Measurements from ENCODE around the gene IL1R2. TPM values are rescaled to one million over a fixed set of nuclear protein-coding genes. Genes with fewer than 3 reads are reported as not detected.

IL1R2 gene
- polyA plus RNA-seq, 2 of the 4 experiments (the other 2 are of a cell fraction) = 0.83 to 1.7 TPM

DNA sequence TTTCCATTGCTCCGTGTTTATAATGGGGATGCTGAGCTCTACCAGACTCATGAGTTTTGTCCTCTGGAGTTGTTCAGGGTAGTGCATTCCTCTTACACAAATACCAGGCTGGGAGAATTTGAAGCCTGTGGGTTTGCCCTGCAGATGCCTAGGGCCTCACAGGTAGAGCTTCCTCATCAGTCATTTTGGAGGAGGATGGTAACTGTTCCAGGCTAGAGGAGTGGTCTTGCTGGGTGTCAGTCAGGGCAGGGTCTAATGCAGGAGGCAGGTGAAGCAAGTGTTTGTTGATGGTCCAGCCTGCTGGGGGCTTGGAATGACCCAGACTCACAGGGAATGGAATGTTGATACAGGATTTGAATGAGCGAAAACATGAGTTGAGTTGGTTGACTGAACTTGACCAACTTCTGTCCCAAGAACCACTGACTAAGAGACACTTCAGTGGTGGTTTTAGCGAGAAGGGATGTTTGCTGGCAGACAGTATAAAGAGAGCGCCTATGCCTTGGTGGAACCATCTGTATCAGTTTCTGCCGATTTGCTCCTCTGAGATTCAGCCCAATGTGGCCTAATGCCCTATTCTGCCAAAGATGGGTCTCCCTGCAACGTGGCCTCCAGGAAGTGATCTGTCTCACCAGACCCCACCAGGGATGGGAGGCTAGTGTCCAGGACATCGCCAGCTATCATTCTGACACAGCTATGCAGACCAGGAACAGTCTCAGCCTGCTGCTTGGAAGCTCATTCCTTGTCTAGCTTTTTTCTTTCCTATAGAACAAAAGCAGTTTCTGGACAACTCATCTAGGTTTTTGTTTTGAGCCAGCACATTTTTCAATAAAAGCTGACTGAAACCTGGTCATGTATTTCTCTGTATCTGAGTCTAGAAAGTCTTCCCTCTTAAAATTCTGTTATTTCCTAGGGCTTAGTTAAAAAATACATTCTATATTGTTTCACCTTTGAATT, 9.3 kb downstream of the IL1R2 start:
- FAIRE-seq (no peak), DNase-seq (ENCODE audit: low read depth in 1 of 2, low spot score in 1 of 2) (no peak), ATAC-seq (no peak)
- ChIA-PET POLR2A (no interaction called here), CTCF (interaction anchor here (0.6 to 3.3 kb wide), 7 partner anchors 19 to 452 kb away, joined by 3 to 20 read pairs (median 4); no protein-coding TSS in a partner anchor)
- TF ChIP-seq POLR2A (IDR thresholded peaks at IDR 0.05; ENCODE audit: low read length) (no peak), ZFP36 (IDR thresholded peaks at IDR 0.05; ENCODE audit: borderline replicate concordance, partially characterized antibody) (no peak), CBX8 (IDR thresholded peaks at IDR 0.05) (no peak), JUN (IDR thresholded peaks at IDR 0.05) (no peak), NFE2L2 (conservative IDR thresholded peaks at IDR 0.05; ENCODE audit: low read length) (no peak), RAD21 (conservative IDR thresholded peaks at IDR 0.05 in 1 of 2, IDR thresholded peaks at IDR 0.05 in 1 of 2) (no peak), KDM1A (IDR thresholded peaks at IDR 0.05; ENCODE audit: low read depth) (no peak), RFX5 (IDR thresholded peaks at IDR 0.05) (no peak), MAZ (IDR thresholded peaks at IDR 0.05; ENCODE audit: borderline replicate concordance, low read depth, low read length) (no peak), HOXB5 (CRISPR knock-in tag; IDR thresholded peaks at IDR 0.05) (no peak), HEYL (CRISPR knock-in tag; IDR thresholded peaks at IDR 0.05) (no peak)
- TF ChIP-seq, protein P1, sequence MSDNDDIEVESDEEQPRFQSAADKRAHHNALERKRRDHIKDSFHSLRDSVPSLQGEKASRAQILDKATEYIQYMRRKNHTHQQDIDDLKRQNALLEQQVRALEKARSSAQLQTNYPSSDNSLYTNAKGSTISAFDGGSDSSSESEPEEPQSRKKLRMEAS (IDR thresholded peaks at IDR 0.05) = no peak
- TF ChIP-seq, protein P2, sequence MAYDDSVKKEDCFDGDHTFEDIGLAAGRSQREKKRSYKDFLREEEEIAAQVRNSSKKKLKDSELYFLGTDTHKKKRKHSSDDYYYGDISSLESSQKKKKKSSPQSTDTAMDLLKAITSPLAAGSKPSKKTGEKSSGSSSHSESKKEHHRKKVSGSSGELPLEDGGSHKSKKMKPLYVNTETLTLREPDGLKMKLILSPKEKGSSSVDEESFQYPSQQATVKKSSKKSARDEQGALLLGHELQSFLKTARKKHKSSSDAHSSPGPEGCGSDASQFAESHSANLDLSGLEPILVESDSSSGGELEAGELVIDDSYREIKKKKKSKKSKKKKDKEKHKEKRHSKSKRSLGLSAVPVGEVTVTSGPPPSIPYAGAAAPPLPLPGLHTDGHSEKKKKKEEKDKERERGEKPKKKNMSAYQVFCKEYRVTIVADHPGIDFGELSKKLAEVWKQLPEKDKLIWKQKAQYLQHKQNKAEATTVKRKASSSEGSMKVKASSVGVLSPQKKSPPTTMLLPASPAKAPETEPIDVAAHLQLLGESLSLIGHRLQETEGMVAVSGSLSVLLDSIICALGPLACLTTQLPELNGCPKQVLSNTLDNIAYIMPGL (CRISPR knock-in tag; IDR thresholded peaks at IDR 0.05; ENCODE audit: borderline replicate concordance) = no peak
- TF ChIP-seq, protein P3, sequence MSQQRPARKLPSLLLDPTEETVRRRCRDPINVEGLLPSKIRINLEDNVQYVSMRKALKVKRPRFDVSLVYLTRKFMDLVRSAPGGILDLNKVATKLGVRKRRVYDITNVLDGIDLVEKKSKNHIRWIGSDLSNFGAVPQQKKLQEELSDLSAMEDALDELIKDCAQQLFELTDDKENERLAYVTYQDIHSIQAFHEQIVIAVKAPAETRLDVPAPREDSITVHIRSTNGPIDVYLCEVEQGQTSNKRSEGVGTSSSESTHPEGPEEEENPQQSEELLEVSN (IDR thresholded peaks at IDR 0.05; ENCODE audit: borderline replicate concordance, low read depth) = no peak
- TF ChIP-seq, protein P4, sequence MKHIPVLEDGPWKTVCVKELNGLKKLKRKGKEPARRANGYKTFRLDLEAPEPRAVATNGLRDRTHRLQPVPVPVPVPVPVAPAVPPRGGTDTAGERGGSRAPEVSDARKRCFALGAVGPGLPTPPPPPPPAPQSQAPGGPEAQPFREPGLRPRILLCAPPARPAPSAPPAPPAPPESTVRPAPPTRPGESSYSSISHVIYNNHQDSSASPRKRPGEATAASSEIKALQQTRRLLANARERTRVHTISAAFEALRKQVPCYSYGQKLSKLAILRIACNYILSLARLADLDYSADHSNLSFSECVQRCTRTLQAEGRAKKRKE (CRISPR knock-in tag; IDR thresholded peaks at IDR 0.05; ENCODE audit: low read depth) = no peak
- Histone ChIP-seq H3K4me2 (no peak overlapping the region), H3K27ac (no peak overlapping the region), H3K4me3 (no peak overlapping the region), H3K4me1 (peaks cover 16% of the 10 kb centered on the region; the same call in 2 of the 3 replicates), H3K9me3 (no peaks in the 10 kb centered on the region)
- 83% methylated on average over 7 of the region's 7 CpGs for WGBS (ENCODE audit: missing lambda C conversion rate)

DNA sequence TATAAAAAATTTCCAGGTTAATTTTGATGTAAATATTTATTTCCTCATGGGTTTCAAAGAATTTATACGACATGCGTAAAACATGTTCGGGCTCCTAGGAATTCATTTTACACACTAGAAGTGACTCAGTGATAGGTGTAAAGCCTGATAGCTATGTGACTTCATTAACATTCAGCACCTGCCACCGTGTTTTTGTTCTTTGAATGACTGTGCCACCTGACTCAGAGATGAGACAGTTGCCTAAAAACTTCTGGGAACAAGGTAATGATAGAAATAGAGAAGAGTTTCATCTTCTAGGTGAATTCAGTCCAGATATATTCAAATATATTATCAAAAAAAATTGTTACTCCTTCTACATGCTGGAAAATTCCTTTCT, 10.0 kb downstream of the IL1R2 start:
- ChIA-PET CTCF (interaction anchor here (1.2 to 3.3 kb wide), 3 partner anchors 19 to 442 kb away, joined by 3 to 20 read pairs (median 4); no protein-coding TSS in a partner anchor), POLR2A (no interaction called here)
- peaks cover 20% of the 10 kb centered on the region; the same call in 2 of the 3 replicates for H3K4me1 ChIP-seq
- H3K4me3 ChIP-seq = no peak overlapping the region
- H3K9me3 ChIP-seq = no peaks in the 10 kb centered on the region
- DNase-seq (ENCODE audit: low read depth in 1 of 2, low spot score in 1 of 2) (no peak), ATAC-seq (no peak), FAIRE-seq (no peak)
- no peak overlapping the region for H3K27ac ChIP-seq
- H3K4me2 ChIP-seq = no peak overlapping the region
- WGBS (ENCODE audit: missing lambda C conversion rate) = 84% methylated on average over 4 of the region's 4 CpGs
- TF ChIP-seq TP53 (CRISPR knock-in tag; IDR thresholded peaks at IDR 0.05) = no peak
- no peak for TF ChIP-seq PHF8 (IDR thresholded peaks at IDR 0.05; ENCODE audit: borderline replicate concordance, low read depth)
- TF ChIP-seq HOXB5 (CRISPR knock-in tag; IDR thresholded peaks at IDR 0.05) = no peak
- TF ChIP-seq SREBF2 (IDR thresholded peaks at IDR 0.05) = no peak

DNA sequence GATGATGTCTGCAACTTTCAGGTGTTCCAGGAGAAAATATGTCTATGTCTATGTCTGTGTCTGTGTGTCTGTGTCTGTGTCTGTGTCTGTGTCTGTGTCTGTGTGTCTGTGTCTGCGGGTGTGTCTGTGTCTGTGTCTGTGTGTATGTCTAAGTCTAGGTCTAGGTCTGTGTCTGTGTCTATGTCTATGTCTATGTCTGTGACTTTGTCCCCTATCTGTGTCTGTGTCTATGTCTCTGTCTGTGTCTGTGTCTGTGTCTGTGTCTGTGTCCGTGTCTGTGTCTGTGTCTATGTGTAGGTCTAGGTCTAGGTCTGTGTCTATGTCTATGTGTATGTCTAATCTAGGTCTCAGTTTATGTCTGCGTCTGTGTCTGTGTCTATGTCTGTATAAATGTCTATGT, 10.5 kb downstream of the IL1R2 start:
- no peak for ATAC-seq
- Histone ChIP-seq H3K4me1 (peaks cover 20% of the 10 kb centered on the region; the same call in 2 of the 3 replicates), H3K4me2 (no peak overlapping the region), H3K27ac (no peak overlapping the region), H3K4me3 (no peak overlapping the region), H3K9me3 (no peaks in the 10 kb centered on the region)
- FAIRE-seq = no peak
- DNase-seq (ENCODE audit: low read depth in 1 of 2, low spot score in 1 of 2) = no peak
- ChIA-PET POLR2A (no interaction called here), CTCF (interaction anchor here (1.2 to 1.6 kb wide), 2 partner anchors 239 to 441 kb away, joined by 3 to 4 read pairs; no protein-coding TSS in a partner anchor)
- 72% methylated on average over 3 of the region's 3 CpGs for WGBS (ENCODE audit: missing lambda C conversion rate)
- TF ChIP-seq JUN (IDR thresholded peaks at IDR 0.05) (no peak), PHF8 (IDR thresholded peaks at IDR 0.05; ENCODE audit: borderline replicate concordance, low read depth) (no peak), ZC3H11A (IDR thresholded peaks at IDR 0.05) (no peak), SMC3 (IDR thresholded peaks at IDR 0.05) (no peak), SREBF2 (IDR thresholded peaks at IDR 0.05) (no peak), ZSCAN20 (CRISPR knock-in tag; IDR thresholded peaks at IDR 0.05) (no peak), RNF2 (IDR thresholded peaks at IDR 0.05; ENCODE audit: borderline replicate concordance, low read depth) (no peak), TP53 (CRISPR knock-in tag; IDR thresholded peaks at IDR 0.05) (no peak), HOXB5 (CRISPR knock-in tag; IDR thresholded peaks at IDR 0.05) (no peak), HDAC2 (IDR thresholded peaks at IDR 0.05) (no peak), NPAS2 (CRISPR knock-in tag; IDR thresholded peaks at IDR 0.05; ENCODE audit: borderline replicate concordance) (no peak)
- TF ChIP-seq, protein P5, sequence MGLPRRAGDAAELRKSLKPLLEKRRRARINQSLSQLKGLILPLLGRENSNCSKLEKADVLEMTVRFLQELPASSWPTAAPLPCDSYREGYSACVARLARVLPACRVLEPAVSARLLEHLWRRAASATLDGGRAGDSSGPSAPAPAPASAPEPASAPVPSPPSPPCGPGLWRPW (IDR thresholded peaks at IDR 0.05) = no peak
- TF ChIP-seq, protein P6, sequence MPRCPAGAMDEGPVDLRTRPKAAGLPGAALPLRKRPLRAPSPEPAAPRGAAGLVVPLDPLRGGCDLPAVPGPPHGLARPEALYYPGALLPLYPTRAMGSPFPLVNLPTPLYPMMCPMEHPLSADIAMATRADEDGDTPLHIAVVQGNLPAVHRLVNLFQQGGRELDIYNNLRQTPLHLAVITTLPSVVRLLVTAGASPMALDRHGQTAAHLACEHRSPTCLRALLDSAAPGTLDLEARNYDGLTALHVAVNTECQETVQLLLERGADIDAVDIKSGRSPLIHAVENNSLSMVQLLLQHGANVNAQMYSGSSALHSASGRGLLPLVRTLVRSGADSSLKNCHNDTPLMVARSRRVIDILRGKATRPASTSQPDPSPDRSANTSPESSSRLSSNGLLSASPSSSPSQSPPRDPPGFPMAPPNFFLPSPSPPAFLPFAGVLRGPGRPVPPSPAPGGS (IDR thresholded peaks at IDR 0.05) = no peak
- TF ChIP-seq, protein P7, sequence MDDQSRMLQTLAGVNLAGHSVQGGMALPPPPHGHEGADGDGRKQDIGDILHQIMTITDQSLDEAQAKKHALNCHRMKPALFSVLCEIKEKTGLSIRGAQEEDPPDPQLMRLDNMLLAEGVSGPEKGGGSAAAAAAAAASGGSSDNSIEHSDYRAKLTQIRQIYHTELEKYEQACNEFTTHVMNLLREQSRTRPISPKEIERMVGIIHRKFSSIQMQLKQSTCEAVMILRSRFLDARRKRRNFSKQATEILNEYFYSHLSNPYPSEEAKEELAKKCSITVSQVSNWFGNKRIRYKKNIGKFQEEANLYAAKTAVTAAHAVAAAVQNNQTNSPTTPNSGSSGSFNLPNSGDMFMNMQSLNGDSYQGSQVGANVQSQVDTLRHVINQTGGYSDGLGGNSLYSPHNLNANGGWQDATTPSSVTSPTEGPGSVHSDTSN (IDR thresholded peaks at IDR 0.05) = no peak
